D721Med (cell line): ENCODE measurements around the gene MECR.

Experiments used
- DNase-seq: peaks from one replicate; pipeline ENCODE4 v3.0.0; 2011; ENCODE audit warnings: low spot score; ENCODE audit not compliant: insufficient read length
- FAIRE-seq: peaks from 2 replicates; lab custom pipeline; 2011; peaks lifted over from hg19 to GRCh38; lab: Jason Lieb, UNC
- TF ChIP-seq, protein P1 (sequence below): IDR thresholded peaks from 2 replicates; pipeline ENCODE4 v1.5.1; 2012; ENCODE audit warnings: mild to moderate bottlenecking, control low read depth; ENCODE audit not compliant: insufficient read depth; ENCODE audit errors: missing control alignments

The MECR gene

DNA sequence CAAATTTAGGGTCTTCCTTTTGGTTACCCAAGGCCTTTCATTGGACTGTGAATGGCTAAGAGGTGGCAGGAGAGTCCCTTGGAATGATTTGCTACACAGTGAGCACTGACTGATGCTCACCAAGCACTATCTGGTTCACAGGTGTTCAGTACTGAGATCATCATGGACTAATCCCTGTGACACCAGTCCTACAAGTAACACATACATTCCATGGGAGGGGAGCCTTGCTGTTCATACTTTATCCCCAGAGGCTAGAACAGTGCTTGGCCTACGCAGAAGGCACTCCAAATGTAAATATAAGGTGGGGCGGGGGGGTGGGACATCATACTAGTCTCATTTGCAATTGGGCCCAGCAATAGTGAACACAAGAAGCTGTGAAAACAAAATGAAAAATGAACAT lies 86.6 kb downstream of the MECR start:
- DNase-seq (no peak), FAIRE-seq (no peak)
- TF ChIP-seq, protein P1, sequence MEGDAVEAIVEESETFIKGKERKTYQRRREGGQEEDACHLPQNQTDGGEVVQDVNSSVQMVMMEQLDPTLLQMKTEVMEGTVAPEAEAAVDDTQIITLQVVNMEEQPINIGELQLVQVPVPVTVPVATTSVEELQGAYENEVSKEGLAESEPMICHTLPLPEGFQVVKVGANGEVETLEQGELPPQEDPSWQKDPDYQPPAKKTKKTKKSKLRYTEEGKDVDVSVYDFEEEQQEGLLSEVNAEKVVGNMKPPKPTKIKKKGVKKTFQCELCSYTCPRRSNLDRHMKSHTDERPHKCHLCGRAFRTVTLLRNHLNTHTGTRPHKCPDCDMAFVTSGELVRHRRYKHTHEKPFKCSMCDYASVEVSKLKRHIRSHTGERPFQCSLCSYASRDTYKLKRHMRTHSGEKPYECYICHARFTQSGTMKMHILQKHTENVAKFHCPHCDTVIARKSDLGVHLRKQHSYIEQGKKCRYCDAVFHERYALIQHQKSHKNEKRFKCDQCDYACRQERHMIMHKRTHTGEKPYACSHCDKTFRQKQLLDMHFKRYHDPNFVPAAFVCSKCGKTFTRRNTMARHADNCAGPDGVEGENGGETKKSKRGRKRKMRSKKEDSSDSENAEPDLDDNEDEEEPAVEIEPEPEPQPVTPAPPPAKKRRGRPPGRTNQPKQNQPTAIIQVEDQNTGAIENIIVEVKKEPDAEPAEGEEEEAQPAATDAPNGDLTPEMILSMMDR, result no peak

GRCh38 chr1:29142714-29143113 lies 88.0 kb downstream of the MECR start:
- TF ChIP-seq, protein P1, result no peak
- FAIRE-seq, result no peak
- DNase-seq, result no peak
